Activated CD4-positive, CD25-positive, alpha-beta regulatory T cell treated with anti-CD3 and anti-CD28 coated beads, Interleukin-2, amount 50 U/mL, for 16 hours (primary cell): Measurements from ENCODE around the gene MPV17L2.

Experiments
- DNase-seq: peaks from one replicate; pipeline ENCODE4 v3.0.0-alpha.2; 2020; ENCODE audit warnings: low read depth, low spot score

Gene MPV17L2

DNA sequence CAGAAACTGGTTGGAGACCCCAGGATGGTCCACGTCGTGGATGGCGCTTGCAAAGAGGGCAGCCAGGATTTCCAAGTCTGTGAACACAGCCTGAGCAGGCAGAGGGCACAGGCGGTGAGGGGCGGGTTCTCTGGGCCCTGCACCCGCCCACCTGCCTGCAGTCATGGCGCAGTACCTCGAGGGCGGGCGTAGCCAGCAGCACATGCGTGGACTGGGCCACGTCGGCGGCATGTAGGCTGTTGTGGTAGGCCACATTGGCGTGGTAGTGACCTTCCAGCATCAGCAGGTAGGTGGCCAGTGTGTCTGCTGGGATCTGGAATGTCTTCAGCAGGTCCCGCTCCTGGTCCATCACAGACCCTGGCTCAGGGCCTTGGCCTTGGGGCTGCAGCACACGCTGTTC lies 25.1 kb downstream of the MPV17L2 start:
- DNase-seq = no peak

DNA sequence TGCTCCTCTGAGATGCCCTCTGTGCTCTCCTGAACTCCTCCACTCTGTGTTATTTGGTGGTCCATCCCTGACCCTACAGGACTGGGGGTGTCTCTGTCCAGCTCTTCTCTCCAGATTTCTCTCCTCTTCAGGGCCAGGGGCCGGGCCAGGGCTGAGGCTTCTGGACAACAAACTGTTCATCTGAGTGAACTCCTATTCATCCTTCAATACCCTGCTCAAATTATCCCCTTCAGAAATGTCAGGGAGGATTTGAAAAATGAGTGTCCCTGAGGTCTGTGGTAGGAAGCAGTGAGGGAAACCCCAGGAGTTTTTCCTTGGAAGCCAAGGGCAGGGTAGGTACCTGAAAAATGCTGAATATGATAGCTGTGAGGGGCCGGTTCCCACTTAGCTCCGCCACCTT lies 25.6 kb downstream of the MPV17L2 start:
- no peak for DNase-seq

DNA sequence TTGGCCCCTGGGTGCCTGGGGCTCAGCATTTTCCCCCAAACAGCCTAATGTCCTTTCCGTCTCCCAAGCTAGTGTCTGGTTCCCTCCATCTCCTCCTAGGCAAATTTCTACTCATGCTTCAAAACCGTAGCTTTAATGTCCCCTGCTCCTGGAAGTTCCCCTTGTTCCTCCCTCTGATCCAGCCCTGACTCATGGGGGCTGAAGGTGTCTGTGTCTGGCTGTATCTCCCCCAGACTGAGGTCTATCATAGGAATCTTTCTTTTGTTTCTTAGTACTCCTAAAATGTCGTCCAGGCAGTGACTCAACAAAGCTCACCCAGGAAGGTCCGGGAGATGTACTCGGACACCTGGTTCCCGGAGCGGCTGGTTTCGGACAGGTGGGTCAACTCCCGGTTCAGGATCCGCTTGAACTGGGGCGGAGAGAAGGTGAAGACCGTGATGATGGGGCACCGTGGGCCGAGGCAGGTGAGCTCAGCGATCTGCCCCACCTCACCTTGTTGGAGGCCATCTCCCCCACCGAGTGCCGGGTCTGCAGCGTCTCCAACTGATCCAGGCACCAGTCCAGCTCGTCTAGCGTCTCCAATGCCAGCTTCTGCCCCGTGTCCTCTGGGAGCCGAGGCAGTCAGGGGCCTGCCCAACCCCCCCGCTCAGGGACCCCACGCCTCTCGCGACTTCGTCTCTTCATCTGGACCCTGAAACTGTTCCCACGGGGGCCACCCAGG lies 27.1 kb downstream of the MPV17L2 start:
- DNase-seq = no peak

DNA sequence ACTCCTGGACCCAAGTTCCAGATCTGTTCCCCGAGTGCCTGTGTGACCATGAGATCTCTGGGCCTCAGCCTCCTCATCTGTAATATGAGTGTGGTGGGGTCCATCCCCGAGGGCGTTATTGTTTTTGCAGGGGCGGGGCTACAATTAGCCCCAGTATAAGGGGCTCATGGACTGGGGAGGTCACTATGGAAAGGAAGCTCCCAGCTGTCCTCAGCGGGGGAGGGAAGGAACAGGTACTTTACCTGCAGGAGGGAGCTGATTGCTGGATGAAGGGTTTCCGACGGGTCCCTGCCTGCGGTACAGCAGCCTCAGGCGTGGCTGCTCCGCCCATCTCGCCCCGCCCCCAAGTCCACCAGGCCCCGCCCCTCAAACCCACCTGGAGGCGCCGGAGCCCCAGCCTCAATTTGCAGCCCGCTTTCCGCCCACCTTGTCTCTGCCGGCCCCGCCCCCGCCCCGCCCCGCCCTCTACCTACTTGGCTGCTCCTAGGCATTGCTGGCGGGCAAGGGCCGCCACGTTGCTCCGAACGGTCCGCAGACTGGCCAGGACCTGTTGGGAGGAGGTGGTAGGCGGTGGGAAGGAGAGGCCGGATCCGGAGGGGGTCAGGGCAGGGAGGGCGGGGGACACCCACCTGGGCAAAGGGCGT lies 27.7 kb downstream of the MPV17L2 start:
- no peak for DNase-seq

DNA sequence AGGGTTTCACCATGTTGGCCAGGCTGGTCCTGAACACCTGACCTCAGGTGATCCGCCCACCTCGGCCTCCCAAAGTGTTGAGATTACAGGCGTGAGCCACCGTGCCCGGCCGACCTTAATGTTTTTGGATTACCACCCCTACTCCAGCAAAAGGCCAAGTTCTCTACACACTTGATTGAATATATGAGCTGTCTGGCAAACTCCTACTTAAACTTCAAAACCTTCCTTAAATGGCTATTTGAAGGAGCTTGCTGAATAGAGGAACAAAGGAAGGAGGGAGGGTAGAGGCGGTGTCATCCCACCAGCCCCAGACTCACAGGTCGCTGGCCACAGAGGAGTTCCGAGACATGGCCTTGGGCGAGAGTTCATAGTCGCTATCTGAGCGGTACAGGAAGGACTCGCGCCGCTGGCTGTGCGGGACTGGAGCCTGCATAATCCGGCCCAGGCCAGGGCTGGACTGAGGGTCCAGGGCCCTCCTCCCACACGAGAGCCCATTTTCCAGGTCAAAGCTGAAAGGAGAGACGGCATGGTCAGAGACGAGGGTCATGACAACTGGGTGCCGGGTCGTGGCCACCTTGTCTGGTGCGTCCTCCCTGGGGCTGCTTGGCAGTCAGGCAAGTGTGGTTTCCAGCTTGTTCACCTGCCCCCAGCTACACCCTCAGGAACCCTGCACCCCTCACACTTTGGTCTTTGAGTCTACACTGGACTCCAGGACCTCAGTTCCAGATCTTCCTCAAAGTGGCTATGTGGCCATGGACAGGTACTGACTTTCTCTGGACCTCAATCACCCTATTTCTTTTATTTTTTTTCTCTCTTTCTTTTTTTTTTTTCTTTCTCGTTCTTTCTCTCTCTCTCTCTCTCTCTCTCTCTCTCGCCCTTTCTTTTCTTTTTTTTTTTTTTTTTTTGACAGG lies 29.1 kb downstream of the MPV17L2 start:
- no peak for DNase-seq

DNA sequence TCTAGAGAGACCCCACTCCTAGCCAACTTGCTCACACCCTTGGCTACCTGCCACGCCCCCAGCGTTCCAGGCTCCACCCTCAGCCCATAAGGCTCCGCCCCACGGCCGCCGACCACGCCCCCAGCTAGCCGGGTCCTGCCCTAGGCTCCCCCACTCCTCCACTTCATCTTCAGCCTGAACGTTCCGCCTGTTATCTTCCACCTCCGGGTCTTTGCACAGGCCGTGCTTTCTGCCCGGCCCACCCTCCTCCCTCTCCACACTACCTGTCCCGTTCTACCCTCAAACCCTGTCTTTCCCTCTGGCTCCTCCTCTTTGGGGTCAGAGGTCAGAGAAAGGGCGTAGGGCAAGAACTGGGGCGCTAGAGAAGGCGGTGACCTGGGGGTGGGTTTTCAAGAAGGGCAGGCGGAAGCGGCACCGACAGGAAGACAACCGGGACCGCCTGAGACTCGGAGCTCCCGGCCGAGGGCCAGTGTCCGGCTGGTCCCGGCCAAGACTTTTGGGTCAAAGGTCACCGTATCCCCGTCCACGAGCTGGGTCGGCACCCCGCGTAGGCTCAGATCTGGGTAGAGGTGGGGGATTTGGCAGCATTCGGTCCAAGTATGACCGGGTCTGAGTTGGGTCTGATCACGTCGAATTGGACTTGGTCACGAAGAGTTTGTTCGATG lies 31.0 kb downstream of the MPV17L2 start:
- DNase-seq = no peak

DNA sequence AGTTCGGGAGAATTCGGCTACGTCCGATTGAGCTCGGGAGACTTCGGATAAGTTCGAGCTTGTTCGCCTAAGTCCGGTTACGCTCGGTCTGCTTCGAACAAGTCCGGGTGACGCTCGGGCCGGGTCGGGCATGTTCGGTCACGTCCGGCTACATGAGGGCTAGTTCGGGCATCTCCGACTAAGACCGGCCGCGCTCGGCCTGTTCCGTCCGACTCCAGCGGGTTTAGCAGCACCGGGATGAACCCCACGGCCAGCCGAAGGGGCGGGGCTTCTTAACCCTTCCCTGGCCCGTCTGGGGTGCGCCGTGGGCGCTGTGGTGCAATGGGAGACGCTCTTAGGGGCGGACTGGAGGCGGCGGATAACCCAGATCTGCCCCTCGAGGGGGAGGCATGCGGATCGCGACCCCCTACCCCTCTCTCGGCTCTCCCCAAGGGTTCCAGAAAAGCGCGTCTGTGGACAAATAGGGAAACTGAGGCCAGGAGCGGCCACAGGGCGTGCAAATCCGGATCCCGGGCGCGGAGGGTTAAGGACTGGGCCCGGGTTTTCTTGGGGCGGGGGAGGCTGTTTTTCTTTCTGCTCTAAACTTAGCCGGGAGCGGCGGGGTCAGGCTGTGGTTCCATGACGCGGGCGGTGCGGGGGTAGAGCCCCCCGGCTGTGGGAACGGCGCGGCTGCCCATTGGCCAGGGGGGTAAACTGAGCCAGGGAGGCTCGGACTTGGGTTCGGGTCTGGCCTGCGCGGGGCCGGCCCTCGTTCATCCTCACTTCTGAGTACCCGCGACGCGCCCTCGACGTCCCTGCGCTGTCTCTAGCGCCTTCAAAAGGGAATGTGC lies 31.7 kb downstream of the MPV17L2 start:
- DNase-seq = peak; percentile 68

DNA sequence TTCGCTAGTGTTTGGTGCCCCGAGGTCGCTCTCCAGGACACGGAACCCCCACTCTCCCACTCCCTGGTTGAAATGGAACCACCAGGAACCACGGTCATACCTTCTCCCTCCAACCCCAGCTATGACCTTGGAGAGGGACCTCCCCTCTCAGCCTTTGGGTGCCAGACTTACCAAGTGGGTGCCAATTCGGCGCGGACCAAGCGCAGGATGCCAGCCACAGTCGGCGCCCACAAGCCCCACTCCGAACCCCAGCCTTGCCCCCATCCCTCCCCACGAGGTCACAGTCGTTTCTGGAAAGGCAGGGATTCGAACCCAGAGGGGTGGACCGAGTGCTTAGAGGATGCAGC lies 32.3 kb downstream of the MPV17L2 start:
- DNase-seq = no peak

DNA sequence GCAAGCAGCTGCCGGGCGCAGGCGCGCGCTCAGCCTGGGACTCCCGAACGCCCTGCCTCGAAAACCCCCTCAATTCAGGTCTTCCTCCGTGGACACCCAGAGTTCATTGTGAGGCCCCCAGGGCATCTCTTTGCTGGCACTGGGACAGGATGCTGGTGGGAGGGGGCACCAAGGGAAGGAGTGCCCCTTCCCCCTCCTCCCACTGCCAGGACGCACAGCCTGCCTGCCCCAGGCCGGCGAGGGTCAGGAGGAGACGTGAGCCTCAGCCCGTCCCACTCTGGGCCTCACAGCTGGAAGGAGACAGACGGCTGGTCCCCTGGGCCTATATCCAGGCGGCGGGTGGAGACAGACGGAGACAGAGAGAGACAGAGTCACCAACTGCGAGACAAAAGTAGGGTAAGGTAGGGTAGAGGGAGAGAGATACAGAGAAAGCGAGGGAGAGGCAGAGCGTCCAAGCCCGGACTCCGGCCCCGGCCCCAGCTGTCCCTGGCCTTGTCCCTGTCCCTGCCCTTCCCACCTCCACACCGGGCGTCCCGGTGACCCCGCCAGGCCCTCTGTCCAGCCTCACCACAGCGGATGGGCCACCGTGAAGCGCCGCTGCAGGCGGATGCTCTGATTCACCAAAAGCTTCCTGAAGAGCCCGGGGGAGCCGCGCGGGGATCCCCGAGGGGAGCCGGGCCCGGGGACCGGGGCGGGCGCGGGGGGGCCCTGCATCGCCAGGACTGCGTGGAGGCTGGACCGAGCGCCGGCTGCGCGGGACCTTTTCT lies 32.9 kb downstream of the MPV17L2 start, which contains the start of gene PDE4C:
PDE4C (minus strand) TSS at position 737 of the 767 bp plus-strand sequence; CDS start at position 714, 23 bp downstream.
- no peak for DNase-seq

DNA sequence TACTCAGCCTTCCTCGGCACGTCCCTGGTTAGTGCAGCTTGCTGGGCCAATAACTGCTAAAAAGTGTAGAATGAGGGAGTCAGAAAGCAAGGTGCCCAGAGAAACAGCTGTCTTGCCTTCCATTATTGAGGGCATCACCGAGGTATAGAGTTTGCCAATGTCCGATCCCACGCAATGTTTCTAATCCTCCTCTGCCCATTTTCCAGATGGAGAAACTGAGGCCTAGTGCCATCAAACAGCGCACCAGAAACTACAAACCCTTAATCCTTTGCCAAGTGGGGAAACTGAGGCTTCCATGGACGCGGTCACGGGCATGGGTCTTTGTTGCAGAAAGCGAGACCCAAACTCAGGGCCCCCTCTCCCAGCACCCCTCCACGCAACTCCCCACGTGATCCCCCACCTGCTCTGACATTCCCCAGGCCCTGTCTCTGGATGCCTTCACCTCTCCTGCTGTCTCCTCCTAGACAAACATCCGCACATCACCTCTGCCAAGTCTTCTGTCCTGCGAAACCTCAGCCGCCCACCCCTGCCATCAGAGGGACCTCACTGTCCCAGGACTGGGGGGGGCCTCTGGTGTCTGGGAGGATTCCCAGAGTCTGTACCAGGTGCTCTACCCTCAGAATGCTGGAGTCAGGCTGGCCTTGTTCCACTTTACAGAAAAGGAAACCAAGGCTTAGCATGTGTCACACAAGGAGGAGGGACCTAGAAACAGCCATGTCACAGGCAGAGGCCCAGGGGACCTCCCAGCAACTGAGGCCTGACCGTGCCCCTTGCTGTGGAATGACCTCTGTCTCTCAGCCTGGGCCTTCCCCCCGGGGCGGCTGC lies 34.1 kb downstream of the MPV17L2 start:
- DNase-seq = no peak

DNA sequence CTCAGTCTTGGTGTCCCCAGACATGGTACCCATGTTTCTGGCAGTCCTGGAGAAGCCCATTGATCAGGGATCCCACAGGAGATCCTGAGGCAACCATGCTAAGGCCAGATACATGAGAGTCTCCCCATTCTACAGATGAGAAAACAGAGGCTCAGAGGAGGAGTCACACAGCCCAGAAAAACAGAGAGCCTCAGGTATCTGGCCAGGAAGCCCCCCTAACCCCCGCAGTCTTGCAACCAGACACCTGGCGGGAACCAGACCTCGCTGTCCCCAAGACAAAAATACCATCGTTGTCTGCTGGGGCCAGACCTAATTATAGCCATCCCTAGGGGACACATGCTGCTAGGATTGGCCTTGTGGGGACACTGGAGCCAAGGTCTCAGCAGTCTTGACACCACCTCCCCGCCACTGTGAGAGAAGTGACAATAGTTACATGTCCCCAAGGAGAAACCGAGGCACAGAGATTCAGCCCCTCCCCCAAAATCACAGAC lies 34.8 kb downstream of the MPV17L2 start:
- no peak for DNase-seq

DNA sequence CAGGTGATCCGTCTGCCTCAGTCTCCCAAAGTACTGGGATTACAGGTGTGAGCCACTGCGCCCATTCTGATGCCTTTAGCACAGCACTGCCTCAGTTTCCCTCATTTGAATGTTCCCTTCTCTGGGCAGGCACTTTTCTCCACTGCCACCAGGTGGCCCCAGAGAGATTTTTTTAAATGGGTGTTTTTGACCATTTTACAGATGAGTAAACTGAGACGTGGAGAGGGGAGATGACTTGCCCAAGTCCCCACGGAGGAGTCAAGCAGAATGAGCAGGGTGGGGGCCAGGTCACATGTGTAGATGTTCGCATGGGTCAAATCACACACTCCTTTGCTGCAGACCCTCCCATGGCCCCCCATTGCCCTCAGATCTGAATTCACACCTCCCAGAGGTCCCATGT lies 36.5 kb downstream of the MPV17L2 start:
- DNase-seq = no peak

DNA sequence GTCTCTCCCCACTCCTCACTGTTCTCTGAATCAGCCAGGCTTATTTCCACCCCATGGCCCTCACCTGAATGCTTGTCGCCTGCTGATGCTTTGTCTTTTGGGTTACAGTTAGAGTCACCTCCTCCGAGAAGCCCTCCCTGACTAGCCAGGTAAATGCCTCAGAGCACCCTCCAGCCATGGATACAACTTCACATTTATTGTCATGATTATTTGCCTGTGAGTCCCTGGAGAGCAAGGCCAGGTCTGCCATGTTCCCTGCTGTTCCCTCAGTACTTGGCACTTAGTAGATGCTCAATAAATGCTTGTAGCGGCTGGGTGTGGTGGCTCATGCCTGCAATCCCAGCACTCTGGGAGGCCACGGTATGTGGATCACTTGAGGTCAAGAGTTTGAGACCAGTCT lies 36.9 kb downstream of the MPV17L2 start:
- DNase-seq = no peak

DNA sequence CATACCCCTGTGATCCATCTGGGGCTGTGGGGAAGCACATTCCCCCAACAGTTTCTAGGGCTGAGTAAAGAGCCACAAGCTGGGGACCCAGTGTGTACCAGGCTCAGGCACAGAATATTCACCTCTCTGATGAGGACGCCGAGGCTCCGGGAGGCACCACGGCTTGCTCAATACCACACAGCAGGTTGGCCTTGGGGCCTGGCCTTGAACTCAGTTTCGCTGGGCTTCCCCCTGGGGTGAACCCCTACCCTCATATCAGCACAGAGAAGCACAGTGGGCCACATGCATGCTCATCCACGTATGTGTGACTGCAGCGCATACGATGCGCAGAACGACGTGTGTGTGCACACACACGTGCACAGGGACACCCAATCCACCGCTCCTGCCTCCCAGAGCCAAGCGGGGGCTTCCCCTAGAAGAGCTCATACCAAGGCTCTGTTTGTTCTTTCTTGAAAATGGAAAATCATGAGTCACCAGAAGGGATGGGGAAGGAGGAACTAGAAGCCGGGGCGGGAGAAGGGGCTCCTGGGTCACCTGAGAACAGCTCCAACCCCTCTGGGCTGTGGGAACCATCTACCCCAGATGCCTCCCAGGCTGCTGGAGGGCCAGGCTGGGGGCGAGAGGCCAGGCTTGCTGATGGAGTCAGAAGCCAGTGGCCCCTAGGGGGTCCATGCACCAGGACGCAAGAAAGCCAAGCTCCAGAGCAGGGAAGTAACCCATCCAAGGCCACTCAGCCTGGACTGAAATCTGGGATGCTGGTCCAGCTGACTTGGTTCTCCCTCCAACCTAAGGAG lies 38.1 kb downstream of the MPV17L2 start:
- no peak for DNase-seq

DNA sequence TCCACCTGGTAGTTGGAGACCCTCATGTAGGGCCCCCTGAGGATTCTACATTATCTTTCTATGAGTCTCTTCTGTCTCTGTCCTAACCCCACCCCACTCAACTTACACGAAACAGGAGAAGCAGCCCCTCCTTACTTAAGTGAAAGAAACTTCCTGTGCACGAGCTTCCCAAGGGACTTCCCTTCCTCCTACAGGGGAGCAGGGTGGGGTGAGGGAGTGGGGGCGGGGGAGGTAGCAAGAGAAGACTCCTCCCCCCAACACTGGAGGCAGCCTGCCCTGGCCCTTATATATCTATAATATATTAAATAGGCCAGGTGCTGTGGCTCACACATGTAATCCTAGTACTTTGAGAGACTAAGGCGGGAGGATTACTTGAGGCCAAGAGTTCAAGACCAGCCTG lies 38.8 kb downstream of the MPV17L2 start:
- DNase-seq = no peak

DNA sequence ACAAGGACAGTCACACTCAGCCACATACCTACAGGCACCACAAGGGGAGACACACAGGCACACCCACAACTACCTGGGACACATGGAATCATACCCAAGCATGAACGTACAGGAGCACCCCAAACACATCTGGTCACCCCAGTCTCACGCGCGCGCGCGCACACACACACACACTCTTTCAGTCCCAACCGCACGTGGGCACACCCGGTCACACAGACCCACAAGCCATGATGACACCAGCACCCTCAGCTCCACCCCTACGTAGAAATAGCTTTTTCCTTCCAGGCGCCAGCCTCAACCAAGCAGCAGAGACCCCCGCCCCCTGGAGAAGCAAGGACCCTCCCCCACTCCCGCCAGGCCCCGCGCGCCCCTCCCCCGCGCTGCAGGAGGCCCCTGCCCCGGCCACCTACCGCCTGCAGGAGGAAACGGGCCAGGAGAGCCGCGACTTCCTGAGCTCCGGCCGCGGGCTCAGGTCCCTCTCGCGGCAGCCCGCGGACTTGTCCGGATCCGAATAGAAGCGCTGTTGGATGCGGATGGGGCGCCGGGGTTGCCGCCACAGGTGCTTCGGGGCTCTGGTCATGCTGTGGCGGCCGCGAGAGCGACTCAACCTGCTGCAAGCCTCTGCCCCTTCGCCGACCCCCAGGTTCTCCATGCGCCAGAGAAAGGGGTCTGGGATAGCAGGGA lies 39.7 kb downstream of the MPV17L2 start:
- DNase-seq = no peak

DNA sequence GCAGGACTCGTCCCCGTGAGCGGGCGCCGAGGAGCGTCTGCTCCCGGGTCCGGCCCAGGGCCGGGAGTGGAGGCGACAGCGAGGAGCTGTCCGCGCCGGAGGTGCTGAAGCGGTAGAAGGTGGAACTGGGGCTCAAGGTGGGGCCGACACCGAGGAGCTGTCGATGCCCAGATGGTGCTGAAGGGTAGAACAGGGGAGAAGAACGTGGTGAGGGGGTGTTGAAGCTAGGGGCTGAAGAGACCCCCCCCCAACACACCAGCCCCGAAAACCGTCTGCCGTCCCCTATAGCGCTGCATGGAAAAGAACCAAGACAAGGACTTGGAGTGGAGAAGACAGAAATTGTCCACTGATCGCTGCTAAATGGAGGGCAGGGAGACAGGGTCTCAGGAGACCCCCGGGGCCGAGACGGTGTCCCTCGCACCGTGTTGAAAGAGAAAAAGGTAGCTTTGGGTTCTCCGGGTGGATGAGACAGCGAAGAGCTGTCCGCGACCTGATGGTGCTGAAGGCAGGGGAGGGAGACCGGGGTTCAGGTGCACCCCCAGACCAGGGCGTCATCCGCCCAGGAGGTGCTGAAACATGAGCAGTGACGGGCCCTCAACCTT lies 40.3 kb downstream of the MPV17L2 start:
- DNase-seq = no peak
